ENCODE measurements around the gene ADAM12.
"Not testable (repeated sequence)": the region's sequence is repeated elsewhere in the genome, so short reads cannot be mapped to it uniquely, and the experiment has no call there.

ADAM12 gene

GRCh38 chr10:125983656-125984055 is 404.6 kb downstream of the ADAM12 start:
- ChIA-PET POLR2A (no interaction called here), CTCF (interaction anchor here (0.7 to 1.5 kb wide), 2 partner anchors 10 kb away, joined by 3 read pairs; no protein-coding TSS in a partner anchor)
- no peak for TF ChIP-seq LEF1 (IDR thresholded peaks at IDR 0.05; ENCODE audit: borderline replicate concordance)
- no peak for TF ChIP-seq HDGF (IDR thresholded peaks at IDR 0.05; ENCODE audit: borderline replicate concordance)
- TF ChIP-seq ZNF384 (IDR thresholded peaks at IDR 0.05): no peak
- no peak for TF ChIP-seq SP1 (IDR thresholded peaks at IDR 0.05)
- no peak for TF ChIP-seq SUZ12 (IDR thresholded peaks at IDR 0.05)
- no peak for TF ChIP-seq TARDBP (IDR thresholded peaks at IDR 0.05)
- no peak for TF ChIP-seq NFRKB (IDR thresholded peaks at IDR 0.05)
- no peak for TF ChIP-seq FOXK2 (IDR thresholded peaks at IDR 0.05)
- TF ChIP-seq FOXA1 (IDR thresholded peaks at IDR 0.05): no peak
- no peak for TF ChIP-seq L3MBTL2 (conservative IDR thresholded peaks at IDR 0.05)
- TF ChIP-seq CTBP1 (IDR thresholded peaks at IDR 0.05; ENCODE audit: borderline replicate concordance): no peak
- no peak for DNase-seq (ENCODE audit: extremely low spot score)

- POLR2A ChIA-PET: no interaction called here
- CTCF ChIA-PET: interaction anchor here (0.7 to 1.6 kb wide), 4 partner anchors 9 to 474 kb away, joined by 3 to 12 read pairs (median 3); no protein-coding TSS in a partner anchor
- no peak for TF ChIP-seq FOXA1 (IDR thresholded peaks at IDR 0.05)
- no peak for TF ChIP-seq L3MBTL2 (conservative IDR thresholded peaks at IDR 0.05)
- TF ChIP-seq TARDBP (IDR thresholded peaks at IDR 0.05): no peak
- no peak for TF ChIP-seq FOXK2 (IDR thresholded peaks at IDR 0.05)
- DNase-seq (ENCODE audit: extremely low spot score): no peak
These were observed 405.1 kb downstream of the ADAM12 start for GRCh38 chr10:125983161-125983560.

- POLR2A ChIA-PET: no interaction called here
- CTCF ChIA-PET: interaction anchor here (0.6 to 1.6 kb wide), 4 partner anchors 11 to 565 kb away, joined by 3 to 12 read pairs (median 3); no protein-coding TSS in a partner anchor
- peak; percentile 70 for DNase-seq (ENCODE audit: extremely low spot score)
- no peak for TF ChIP-seq L3MBTL2 (conservative IDR thresholded peaks at IDR 0.05)
- TF ChIP-seq HDGF (IDR thresholded peaks at IDR 0.05; ENCODE audit: borderline replicate concordance): no peak
- TF ChIP-seq PKNOX1 (IDR thresholded peaks at IDR 0.05): no peak
- TF ChIP-seq ZNF384 (IDR thresholded peaks at IDR 0.05): no peak
- TF ChIP-seq FOXK2 (IDR thresholded peaks at IDR 0.05): no peak
- no peak for TF ChIP-seq SP1 (IDR thresholded peaks at IDR 0.05)
- TF ChIP-seq CTBP1 (IDR thresholded peaks at IDR 0.05; ENCODE audit: borderline replicate concordance): no peak
- no peak for TF ChIP-seq FOXM1 (IDR thresholded peaks at IDR 0.05; ENCODE audit: borderline replicate concordance)
These were observed 405.9 kb downstream of the ADAM12 start for GRCh38 chr10:125982260-125982948.

- TF ChIP-seq HDGF (IDR thresholded peaks at IDR 0.05; ENCODE audit: borderline replicate concordance) (no peak), CTBP1 (IDR thresholded peaks at IDR 0.05; ENCODE audit: borderline replicate concordance) (no peak), SP1 (IDR thresholded peaks at IDR 0.05) (no peak), NFRKB (IDR thresholded peaks at IDR 0.05) (no peak), FOXK2 (IDR thresholded peaks at IDR 0.05) (no peak), SUZ12 (IDR thresholded peaks at IDR 0.05) (no peak), TARDBP (IDR thresholded peaks at IDR 0.05) (no peak), FOXM1 (IDR thresholded peaks at IDR 0.05; ENCODE audit: borderline replicate concordance) (no peak), PKNOX1 (IDR thresholded peaks at IDR 0.05) (no peak), ARNT (IDR thresholded peaks at IDR 0.05) (no peak), LEF1 (IDR thresholded peaks at IDR 0.05; ENCODE audit: borderline replicate concordance) (no peak), ELF4 (IDR thresholded peaks at IDR 0.05) (no peak), BHLHE40 (IDR thresholded peaks at IDR 0.05; ENCODE audit: borderline replicate concordance) (no peak), L3MBTL2 (conservative IDR thresholded peaks at IDR 0.05) (no peak), ZNF384 (IDR thresholded peaks at IDR 0.05) (no peak)
- CTCF ChIA-PET: interaction anchor here (0.6 kb wide), 1 partner anchor 120 kb away, joined by 3 read pairs; no protein-coding TSS in a partner anchor
- no peak for DNase-seq (ENCODE audit: extremely low spot score)
- POLR2A ChIA-PET: no interaction called here
These were observed 407.7 kb downstream of the ADAM12 start for GRCh38 chr10:125980521-125981035.

- TF ChIP-seq PKNOX1 (IDR thresholded peaks at IDR 0.05) (no peak), HDGF (IDR thresholded peaks at IDR 0.05; ENCODE audit: borderline replicate concordance) (no peak), SUZ12 (IDR thresholded peaks at IDR 0.05) (no peak), L3MBTL2 (conservative IDR thresholded peaks at IDR 0.05) (no peak), FOXK2 (IDR thresholded peaks at IDR 0.05) (no peak), ZNF384 (IDR thresholded peaks at IDR 0.05) (no peak), TARDBP (IDR thresholded peaks at IDR 0.05) (no peak), SP1 (IDR thresholded peaks at IDR 0.05) (no peak)
- DNase-seq (ENCODE audit: extremely low spot score): no peak
- CTCF ChIA-PET: interaction anchor here (1.5 kb wide), 1 partner anchor 524 kb away, joined by 4 read pairs; no protein-coding TSS in a partner anchor
- POLR2A ChIA-PET: no interaction called here
These were observed 408.3 kb downstream of the ADAM12 start for GRCh38 chr10:125979976-125980375.

- POLR2A ChIA-PET: no interaction called here
- CTCF ChIA-PET: interaction anchor here (1.1 to 1.7 kb wide), 3 partner anchors 15 to 183 kb away, joined by 3 to 7 read pairs (median 5); no protein-coding TSS in a partner anchor
- TF ChIP-seq ELF4 (IDR thresholded peaks at IDR 0.05) (no peak), FOXK2 (IDR thresholded peaks at IDR 0.05) (no peak), L3MBTL2 (conservative IDR thresholded peaks at IDR 0.05) (no peak), CTBP1 (IDR thresholded peaks at IDR 0.05; ENCODE audit: borderline replicate concordance) (no peak), FOXM1 (IDR thresholded peaks at IDR 0.05; ENCODE audit: borderline replicate concordance) (no peak), PKNOX1 (IDR thresholded peaks at IDR 0.05) (no peak)
- no peak for DNase-seq (ENCODE audit: extremely low spot score)
These were observed 411.2 kb downstream of the ADAM12 start for GRCh38 chr10:125976960-125977605.

GRCh38 chr10:125970077-125970630 is 418.1 kb downstream of the ADAM12 start:
- CTCF ChIA-PET; POLR2A ChIA-PET; DNase-seq (ENCODE audit: extremely low spot score): not testable (repeated sequence)
